RCC 7860 (cell line): ENCODE data around the gene KLK1.

ENCODE experiments used
- DNase-seq: peaks from one replicate; pipeline ENCODE4 v3.0.0-alpha.2; 2015; ENCODE audit warnings: low spot score
- FAIRE-seq: peaks from 2 replicates; lab custom pipeline; 2012; peaks lifted over from hg19 to GRCh38; lab: Jason Lieb, UNC

The KLK1 gene

GRCh38 chr19:50823389-50824042, at the start of gene KLK1:
Gene KLK1 (minus strand): TSS chr19:50823787. CDS start chr19:50823748, 39 bp downstream.
- DNase-seq (no peak), FAIRE-seq (no peak)

GRCh38 chr19:50873056-50873455, 49.5 kb upstream of the KLK1 start, which contains the start of gene KLK2:
Gene KLK2 (plus strand): TSS chr19:50873439. CDS start chr19:50873474, 35 bp downstream.
- DNase-seq = no peak
- FAIRE-seq = no peak

- DNase-seq = no peak
- no peak for FAIRE-seq
Measured at GRCh38 chr19:50870417-50871089, 47.0 kb upstream of the KLK1 start.

GRCh38 chr19:50869479-50869878, 45.9 kb upstream of the KLK1 start:
- no peak for FAIRE-seq
- DNase-seq = no peak

GRCh38 chr19:50861496-50862286, 38.1 kb upstream of the KLK1 start:
- FAIRE-seq (no peak), DNase-seq (no peak)

GRCh38 chr19:50861010-50861409, 37.4 kb upstream of the KLK1 start:
- FAIRE-seq (no peak), DNase-seq (no peak)

GRCh38 chr19:50859849-50860248, 36.3 kb upstream of the KLK1 start:
- DNase-seq (no peak), FAIRE-seq (no peak)

GRCh38 chr19:50858886-50859285, 35.3 kb upstream of the KLK1 start:
- FAIRE-seq (no peak), DNase-seq (no peak)

- DNase-seq (no peak), FAIRE-seq (no peak)
Measured at GRCh38 chr19:50857366-50857765, 33.8 kb upstream of the KLK1 start.

- DNase-seq = no peak
- FAIRE-seq = no peak
Measured at GRCh38 chr19:50854636-50855410, 31.2 kb upstream of the KLK1 start, which contains the start of gene KLK3. Gene KLK3 (plus strand): TSS chr19:50854915. CDS start chr19:50854956, 41 bp downstream.

- DNase-seq (no peak), FAIRE-seq (no peak)
Measured at GRCh38 chr19:50851620-50852019, 28.0 kb upstream of the KLK1 start.

- DNase-seq (no peak), FAIRE-seq (no peak)
Measured at GRCh38 chr19:50850738-50851137, 27.2 kb upstream of the KLK1 start.

- no peak for DNase-seq
- FAIRE-seq = no peak
Measured at GRCh38 chr19:50844296-50844935, 20.8 kb upstream of the KLK1 start.

- FAIRE-seq = no peak
- DNase-seq = no peak
Measured at GRCh38 chr19:50843701-50844221, 20.2 kb upstream of the KLK1 start.

GRCh38 chr19:50843205-50843604, 19.6 kb upstream of the KLK1 start:
- FAIRE-seq = no peak
- no peak for DNase-seq

- DNase-seq (no peak), FAIRE-seq (no peak)
Measured at GRCh38 chr19:50842130-50842529, 18.5 kb upstream of the KLK1 start.

GRCh38 chr19:50839712-50840655, 16.4 kb upstream of the KLK1 start:
- no peak for DNase-seq

GRCh38 chr19:50838239-50838638, 14.7 kb upstream of the KLK1 start:
- DNase-seq = no peak
- no peak for FAIRE-seq

More at GRCh38 chr19:50839712-50840655, 16.4 kb upstream of the KLK1 start:
- FAIRE-seq = no peak

GRCh38 chr19:50837300-50837699, 13.7 kb upstream of the KLK1 start:
- FAIRE-seq = no peak
- no peak for DNase-seq
